HG03064 (cell line): Measurements from ENCODE around the gene HNF1A.
"Not testable (repeated sequence)": the region's sequence is repeated elsewhere in the genome, so short reads cannot be mapped to it uniquely, and the experiment has no call there.

Source experiments
- ATAC-seq: cut with Tn5 transposase; IDR thresholded peaks from one replicate; pipeline ENCODE4 v1.9.1; 2021; ENCODE audit warnings: low read depth; ENCODE audit not compliant: unreplicated experiment

Gene HNF1A, protein sequence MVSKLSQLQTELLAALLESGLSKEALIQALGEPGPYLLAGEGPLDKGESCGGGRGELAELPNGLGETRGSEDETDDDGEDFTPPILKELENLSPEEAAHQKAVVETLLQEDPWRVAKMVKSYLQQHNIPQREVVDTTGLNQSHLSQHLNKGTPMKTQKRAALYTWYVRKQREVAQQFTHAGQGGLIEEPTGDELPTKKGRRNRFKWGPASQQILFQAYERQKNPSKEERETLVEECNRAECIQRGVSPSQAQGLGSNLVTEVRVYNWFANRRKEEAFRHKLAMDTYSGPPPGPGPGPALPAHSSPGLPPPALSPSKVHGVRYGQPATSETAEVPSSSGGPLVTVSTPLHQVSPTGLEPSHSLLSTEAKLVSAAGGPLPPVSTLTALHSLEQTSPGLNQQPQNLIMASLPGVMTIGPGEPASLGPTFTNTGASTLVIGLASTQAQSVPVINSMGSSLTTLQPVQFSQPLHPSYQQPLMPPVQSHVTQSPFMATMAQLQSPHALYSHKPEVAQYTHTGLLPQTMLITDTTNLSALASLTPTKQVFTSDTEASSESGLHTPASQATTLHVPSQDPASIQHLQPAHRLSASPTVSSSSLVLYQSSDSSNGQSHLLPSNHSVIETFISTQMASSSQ

DNA sequence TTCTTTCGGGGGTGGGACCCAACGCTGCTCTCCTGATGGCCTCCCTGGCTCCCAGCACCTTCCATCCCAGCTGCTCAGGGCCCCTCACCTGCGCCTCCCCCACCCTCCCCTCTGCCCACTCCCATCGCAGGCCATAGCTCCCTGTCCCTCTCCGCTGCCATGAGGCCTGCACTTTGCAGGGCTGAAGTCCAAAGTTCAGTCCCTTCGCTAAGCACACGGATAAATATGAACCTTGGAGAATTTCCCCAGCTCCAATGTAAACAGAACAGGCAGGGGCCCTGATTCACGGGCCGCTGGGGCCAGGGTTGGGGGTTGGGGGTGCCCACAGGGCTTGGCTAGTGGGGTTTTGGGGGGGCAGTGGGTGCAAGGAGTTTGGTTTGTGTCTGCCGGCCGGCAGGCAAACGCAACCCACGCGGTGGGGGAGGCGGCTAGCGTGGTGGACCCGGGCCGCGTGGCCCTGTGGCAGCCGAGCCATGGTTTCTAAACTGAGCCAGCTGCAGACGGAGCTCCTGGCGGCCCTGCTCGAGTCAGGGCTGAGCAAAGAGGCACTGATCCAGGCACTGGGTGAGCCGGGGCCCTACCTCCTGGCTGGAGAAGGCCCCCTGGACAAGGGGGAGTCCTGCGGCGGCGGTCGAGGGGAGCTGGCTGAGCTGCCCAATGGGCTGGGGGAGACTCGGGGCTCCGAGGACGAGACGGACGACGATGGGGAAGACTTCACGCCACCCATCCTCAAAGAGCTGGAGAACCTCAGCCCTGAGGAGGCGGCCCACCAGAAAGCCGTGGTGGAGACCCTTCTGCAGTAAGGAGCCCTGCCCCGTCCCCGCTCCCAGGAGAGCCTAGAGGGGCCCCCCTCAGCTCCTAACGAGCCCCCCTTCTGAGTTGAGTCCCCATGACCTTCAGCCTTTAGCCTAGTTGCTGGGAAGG, at the start of gene HNF1A:
Gene HNF1A (plus strand): TSS at position 248 of the 924 bp plus-strand sequence. CDS start 226 bp downstream, at position 474.
- no peak for ATAC-seq

GRCh38 chr12:120928864-120929652, 49.3 kb upstream of the HNF1A start:
- ATAC-seq, result no peak

DNA sequence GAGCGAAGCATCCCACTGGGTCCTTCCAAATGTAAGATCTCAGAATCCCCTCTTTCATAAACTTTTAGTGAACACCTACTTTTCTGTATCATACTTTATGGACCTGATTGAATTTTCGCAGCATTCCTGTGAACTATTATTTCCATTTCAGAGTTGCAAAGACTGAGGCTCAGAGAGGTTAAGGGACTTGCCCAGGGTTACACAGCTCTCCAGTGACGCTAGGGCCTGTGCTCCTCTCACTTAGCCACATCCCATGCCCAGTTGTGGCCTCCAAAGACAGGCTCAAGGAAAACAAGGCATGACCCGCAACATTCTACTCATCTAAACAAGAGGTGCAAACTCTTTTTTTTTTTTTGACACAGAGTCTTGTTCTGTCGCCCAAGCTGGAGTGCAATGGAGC, 48.3 kb upstream of the HNF1A start:
- no peak for ATAC-seq

GRCh38 chr12:120932058-120932457, 46.3 kb upstream of the HNF1A start:
- ATAC-seq, result no peak

DNA sequence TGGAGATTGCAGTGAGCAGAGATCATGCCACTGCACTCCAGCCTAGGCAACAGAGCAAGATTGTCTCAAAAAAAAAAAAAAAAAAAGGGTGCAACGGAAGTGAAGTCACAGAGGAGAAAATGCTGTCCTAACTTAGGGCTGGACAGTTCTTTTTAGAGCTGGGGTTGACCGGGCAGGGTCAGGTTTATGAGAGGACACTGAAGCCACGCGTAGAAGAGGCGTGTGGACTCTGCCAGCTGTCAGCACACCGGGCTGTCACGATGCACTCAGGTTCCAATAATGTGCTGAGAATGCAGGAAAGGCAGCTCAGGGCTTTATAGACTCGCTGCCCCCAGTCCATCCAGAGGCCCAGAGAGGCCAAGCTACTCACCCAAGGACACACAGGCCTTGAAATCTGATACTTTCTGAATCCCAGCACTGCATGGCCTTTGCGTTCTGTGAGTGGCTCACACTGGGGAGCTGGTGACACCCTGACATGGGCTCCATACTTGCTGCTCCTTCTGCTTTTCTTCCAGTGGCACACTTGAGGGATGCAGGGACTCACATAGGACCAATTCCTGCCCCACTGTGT, 45.3 kb upstream of the HNF1A start:
- ATAC-seq, result no peak

DNA sequence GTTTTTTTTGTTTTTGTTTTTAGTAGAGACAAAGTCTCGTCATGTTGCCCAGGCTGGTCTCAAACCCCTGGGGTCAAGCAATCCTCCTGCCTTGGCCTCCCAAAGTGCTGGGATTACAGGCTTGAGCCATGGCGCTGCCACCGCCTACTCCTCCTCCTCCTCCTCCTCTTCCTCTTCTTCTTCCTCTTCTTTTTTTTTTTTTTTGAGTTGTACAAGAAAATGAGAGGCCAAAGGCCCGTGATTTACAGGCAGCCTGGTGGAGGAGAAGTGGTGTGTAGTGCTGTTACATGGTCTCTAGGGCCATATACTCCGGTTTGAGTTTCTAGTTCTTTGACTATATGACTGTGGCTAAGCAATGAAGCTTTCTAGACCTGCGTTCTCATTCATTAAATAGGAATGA, 44.6 kb upstream of the HNF1A start:
- ATAC-seq, result no peak

DNA sequence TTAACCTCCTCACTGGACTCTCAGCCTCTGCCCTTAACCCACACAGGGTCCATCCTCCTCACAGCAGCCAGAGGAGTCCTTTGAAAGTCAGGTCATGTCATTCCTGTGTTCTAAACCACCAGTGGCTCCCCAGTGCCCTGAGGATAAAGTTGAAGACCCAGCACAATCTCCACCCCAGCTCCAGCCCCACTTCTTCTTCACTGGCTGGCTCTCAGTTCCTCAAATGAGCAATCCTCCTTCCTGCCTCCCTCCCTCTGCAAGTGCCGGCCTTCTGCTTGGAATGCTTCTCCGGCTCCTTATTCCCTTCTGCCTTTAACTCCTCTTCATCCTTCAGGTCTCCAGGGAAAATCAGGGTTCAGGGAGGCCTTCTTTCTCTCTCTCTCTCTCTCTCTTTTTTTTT, 42.1 kb upstream of the HNF1A start:
- no peak for ATAC-seq

DNA sequence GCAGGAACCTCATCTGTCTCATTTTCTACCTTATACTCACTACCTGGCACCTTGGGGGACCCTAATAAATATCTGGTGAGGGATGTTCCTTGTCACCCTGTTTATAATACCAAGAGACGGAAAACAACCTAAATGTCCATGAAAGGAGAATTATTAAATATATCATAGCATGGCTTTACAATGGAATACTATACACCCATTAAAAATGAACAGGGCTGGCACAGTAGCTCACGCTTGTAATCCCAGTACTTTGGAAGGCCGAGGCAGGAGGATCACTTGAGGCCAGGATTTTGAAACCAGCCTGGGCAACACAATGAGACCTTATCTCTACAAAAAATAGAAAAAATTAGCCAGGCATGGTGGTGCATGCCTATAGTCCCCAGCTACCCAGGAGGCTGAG, 39.8 kb upstream of the HNF1A start:
- no peak for ATAC-seq

GRCh38 chr12:120939523-120939922, 38.8 kb upstream of the HNF1A start:
- ATAC-seq, result no peak

GRCh38 chr12:120940006-120940405, 38.3 kb upstream of the HNF1A start:
- ATAC-seq, result no peak

DNA sequence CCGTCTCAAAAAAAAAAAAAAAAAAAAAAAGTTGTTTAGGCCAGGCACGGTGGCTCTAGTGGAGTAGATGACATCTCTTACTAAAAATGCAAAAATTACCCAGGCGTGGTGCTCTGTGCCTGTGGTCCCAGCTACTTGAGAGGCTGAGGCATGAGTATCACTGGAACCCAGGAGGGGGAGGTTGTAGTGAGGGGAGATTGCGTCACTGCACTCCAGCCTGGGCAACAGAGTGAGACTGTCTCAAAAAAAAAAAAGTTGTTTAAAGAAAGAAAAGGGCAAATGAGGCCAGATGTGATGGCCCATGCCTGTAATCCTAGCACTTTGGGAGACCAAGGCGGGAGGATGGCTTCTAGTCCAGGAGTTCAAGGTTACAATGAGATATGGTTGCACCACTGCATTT, 37.5 kb upstream of the HNF1A start:
- no peak for ATAC-seq

DNA sequence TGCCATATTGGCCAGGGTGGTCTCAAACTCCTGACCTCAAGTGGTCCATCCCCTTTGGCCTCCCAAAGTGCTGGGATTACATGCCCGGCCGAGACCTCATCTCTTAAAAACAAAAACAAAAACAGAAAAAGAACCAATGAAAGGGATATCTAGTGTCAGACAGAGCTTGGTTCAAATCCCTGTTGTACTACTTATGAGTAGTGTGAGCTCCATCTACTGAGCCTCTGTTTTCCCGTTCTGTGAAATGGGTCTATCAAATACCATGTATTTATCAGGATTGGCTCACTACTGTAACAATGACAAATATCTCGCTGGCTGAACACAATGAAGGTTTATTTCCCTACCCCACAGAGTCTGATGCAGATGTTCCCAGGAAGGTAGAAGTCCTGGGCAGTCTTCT, 36.9 kb upstream of the HNF1A start:
- no peak for ATAC-seq

GRCh38 chr12:120941846-120942405, 36.4 kb upstream of the HNF1A start:
- ATAC-seq, result no peak

DNA sequence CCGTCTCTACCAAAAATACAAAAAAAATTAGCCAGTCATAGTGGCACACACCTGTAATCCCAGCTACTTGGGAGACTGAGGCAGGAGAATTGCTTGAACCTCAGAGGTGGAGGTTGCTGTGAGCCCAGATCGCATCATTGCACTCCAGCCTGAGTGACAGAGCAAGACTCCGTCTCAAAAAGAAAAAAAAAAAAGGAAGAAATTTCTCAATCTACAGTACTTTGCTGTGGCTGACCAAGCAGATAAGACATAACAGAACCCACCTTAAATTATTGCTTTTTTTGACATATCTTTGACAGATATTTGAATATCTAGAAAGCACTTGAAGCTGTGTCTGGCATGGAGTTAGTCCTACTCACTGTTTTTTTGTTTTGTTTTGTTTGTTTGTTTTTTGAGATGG, 34.9 kb upstream of the HNF1A start:
- no peak for ATAC-seq

DNA sequence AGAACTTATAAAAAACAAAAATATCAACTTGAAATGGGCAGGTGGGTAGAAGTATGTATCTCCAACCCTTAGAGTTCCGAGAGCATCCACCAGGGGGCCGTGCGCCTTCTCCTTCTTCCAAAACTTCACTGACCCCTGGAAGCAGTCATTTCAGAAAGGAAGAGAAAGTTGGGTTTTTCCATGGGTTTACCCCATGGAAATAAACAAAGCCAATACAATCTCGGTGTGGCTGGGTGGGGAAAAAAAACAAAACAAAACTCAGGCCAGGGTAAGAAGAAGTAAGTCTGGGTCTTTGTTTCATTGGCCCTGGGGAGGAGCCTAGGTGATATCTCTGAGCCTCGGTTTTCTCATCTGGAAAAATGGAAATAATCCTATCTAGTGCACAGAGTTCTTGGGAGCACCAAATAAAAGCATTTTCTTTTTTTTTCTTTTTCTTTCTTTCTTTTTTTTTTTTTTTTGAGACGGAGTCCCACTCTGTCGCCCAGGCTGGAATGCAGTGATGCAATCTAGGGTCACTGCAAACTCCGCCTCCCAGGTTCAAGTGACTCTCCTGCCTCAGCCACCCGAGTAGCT, 33.6 kb upstream of the HNF1A start:
- ATAC-seq, result no peak

- not testable (repeated sequence) for ATAC-seq
Observed at GRCh38 chr12:120945516-120945915, 32.8 kb upstream of the HNF1A start.

DNA sequence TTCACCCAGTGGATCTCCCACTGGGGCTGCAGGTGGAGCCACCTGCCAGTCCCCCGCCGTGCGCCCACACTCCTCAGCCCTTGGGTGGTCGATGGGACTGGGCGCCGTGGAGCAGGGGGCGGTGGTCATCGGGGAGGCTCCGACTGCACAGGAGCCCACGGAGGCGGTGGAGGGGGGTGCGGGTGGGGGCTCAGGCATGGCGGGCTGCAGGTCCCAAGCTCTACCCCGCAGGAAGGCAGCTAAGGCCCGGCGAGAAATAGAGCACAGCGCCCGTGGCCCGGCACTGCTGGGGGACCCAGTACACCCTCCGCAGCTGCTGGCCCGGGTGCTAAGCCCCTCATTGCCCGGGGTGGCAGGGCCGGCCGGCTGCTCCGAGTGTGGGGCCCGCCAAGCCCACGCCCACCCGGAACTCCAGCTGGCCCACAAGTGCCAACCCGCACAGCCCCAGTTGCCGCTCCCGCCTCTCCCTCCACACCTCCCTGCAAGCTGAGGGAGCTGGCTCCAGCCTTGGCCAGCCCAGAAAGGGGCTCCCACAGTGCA, 28.0 kb upstream of the HNF1A start:
- not testable (repeated sequence) for ATAC-seq

DNA sequence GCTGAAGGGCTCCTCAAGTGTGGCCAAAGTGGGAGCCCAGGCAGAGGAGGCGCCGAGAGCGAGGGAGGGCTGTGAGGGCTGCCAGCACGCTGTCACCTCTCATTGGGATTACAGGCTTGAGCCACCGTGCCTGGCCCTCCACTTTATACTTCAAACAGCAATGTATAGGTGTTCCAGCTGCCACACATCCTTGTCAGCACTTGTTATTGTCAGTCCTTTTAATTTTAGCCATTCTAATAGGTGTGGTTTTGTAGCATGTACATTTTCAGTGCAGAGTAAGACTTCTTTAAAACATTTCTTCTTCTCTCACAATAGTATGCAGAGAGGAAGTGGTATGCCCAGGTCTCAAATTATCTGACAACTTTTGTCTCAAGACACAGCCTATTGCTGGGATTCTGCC, 27.5 kb upstream of the HNF1A start:
- ATAC-seq, result no peak

- ATAC-seq, result no peak
Observed at GRCh38 chr12:120955232-120955631, 23.1 kb upstream of the HNF1A start.
